Loucy (cell line): ENCODE measurements around the gene FAM177A1.

Experiments used
- EZH2phosphoT487 ChIP-seq: fragments of 200-600 bp; IDR thresholded peaks from 2 replicates; pipeline ENCODE4 v1.6.1; 2018; ENCODE audit warnings: antibody characterized with exemption, mild to moderate bottlenecking, moderate library complexity, borderline replicate concordance
- TF ChIP-seq, protein P1 (sequence below): fragments of 200-600 bp; sonication (generic); conservative IDR thresholded peaks from 2 replicates; pipeline ENCODE4 v1.5.1; 2014; ENCODE audit warnings: mild to moderate bottlenecking, antibody characterized with exemption, low read length

DNA sequence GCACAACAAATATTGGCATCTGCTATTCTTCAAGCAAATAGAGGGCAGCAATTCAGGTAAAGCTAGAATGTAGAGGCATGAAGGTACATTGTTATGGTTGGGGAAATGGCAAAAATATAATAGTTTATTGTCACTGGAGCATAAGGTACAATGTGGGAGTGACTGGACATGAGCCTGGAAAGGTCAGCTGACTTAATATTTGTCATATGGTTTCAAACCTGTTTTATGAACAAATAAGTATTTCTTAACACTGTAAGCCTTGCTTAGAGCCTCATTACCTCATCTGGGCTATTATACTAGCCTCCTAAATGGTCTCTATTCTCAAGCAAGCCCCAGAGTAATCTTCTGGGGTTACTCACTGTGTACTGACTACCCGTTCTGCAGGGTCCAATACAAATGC, 33.7 kb downstream of the FAM177A1 start:
- TF ChIP-seq, protein P1, sequence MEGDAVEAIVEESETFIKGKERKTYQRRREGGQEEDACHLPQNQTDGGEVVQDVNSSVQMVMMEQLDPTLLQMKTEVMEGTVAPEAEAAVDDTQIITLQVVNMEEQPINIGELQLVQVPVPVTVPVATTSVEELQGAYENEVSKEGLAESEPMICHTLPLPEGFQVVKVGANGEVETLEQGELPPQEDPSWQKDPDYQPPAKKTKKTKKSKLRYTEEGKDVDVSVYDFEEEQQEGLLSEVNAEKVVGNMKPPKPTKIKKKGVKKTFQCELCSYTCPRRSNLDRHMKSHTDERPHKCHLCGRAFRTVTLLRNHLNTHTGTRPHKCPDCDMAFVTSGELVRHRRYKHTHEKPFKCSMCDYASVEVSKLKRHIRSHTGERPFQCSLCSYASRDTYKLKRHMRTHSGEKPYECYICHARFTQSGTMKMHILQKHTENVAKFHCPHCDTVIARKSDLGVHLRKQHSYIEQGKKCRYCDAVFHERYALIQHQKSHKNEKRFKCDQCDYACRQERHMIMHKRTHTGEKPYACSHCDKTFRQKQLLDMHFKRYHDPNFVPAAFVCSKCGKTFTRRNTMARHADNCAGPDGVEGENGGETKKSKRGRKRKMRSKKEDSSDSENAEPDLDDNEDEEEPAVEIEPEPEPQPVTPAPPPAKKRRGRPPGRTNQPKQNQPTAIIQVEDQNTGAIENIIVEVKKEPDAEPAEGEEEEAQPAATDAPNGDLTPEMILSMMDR, result no peak
- no peak for TF ChIP-seq EZH2phosphoT487
